Measurements from ENCODE around the gene ZNF892. TPM values are rescaled to one million over a fixed set of nuclear protein-coding genes. Genes with fewer than 3 reads are reported as not detected.

Gene ZNF892
- total and polyA plus RNA-seq, 2 of the 13 experiments (the other 11 are each of a cell fraction or from before 2014, with no cell fraction given): not detected

GRCh38 chr2:95165371-95166064 is 41.8 kb upstream of the ZNF892 start, which contains the start of gene ZNF2 (continued):
- TF ChIP-seq RFXAP (CRISPR knock-in tag; IDR thresholded peaks at IDR 0.05; ENCODE audit: borderline replicate concordance) (no peak), HOXD1 (CRISPR knock-in tag; IDR thresholded peaks at IDR 0.05) (peak; percentile 32; the same call in 1 of the 2 replicates), NFIC (IDR thresholded peaks at IDR 0.05; ENCODE audit: low read length) (no peak), GLMP (CRISPR knock-in tag; IDR thresholded peaks at IDR 0.05; ENCODE audit: borderline replicate concordance) (no peak; the same call in 1 of the 2 replicates), ZNF253 (CRISPR knock-in tag; IDR thresholded peaks at IDR 0.05; ENCODE audit: borderline replicate concordance) (no peak), ZNF546 (CRISPR knock-in tag; conservative IDR thresholded peaks at IDR 0.05) (0 out of 2 replicates have a peak, but pooled peaks have one; percentile 11), GPN1 (CRISPR knock-in tag; IDR thresholded peaks at IDR 0.05; ENCODE audit: borderline replicate concordance) (no peak; the same call in 1 of the 2 replicates), TOE1 (CRISPR knock-in tag; IDR thresholded peaks at IDR 0.05) (peak; percentile 12; the same call in 1 of the 2 replicates), ZZZ3 (CRISPR knock-in tag; IDR thresholded peaks at IDR 0.05; ENCODE audit: borderline replicate concordance) (peak; percentile 82), FOXO1 (CRISPR knock-in tag; IDR thresholded peaks at IDR 0.05) (peak; percentile 54; the same call in 1 of the 2 replicates), ZNF704 (CRISPR knock-in tag; IDR thresholded peaks at IDR 0.05; ENCODE audit: borderline replicate concordance) (peak; percentile 68; the same call in 1 of the 2 replicates), ZNF550 (CRISPR knock-in tag; IDR thresholded peaks at IDR 0.05; ENCODE audit: borderline replicate concordance) (peak; percentile 73; the same call in 1 of the 2 replicates), PBX3 (CRISPR knock-in tag; IDR thresholded peaks at IDR 0.05; ENCODE audit: borderline replicate concordance) (0 out of 2 replicates have a peak, but pooled peaks have one; percentile 8), ZNF281 (CRISPR knock-in tag; IDR thresholded peaks at IDR 0.05; ENCODE audit: borderline replicate concordance) (no peak), ZNF382 (CRISPR knock-in tag; IDR thresholded peaks at IDR 0.05; ENCODE audit: borderline replicate concordance) (no peak), SNAI1 (CRISPR knock-in tag; IDR thresholded peaks at IDR 0.05; ENCODE audit: borderline replicate concordance) (no peak), KLF13 (CRISPR knock-in tag; IDR thresholded peaks at IDR 0.05) (peak; percentile 75), KAT2B (IDR thresholded peaks at IDR 0.05; ENCODE audit: borderline replicate concordance, low read depth, low read length) (no peak; the same call in 1 of the 2 replicates), ZXDC (CRISPR knock-in tag; IDR thresholded peaks at IDR 0.05) (peak; percentile 80; the same call in 1 of the 2 replicates)
